ENCODE results near the gene PKMYT1. TPM values are rescaled to one million over a fixed set of nuclear protein-coding genes. Genes with fewer than 3 reads are reported as not detected.
A peak's percentile ranks its signal among the peaks of the same experiment; 100 is the strongest.

The PKMYT1 gene
- total RNA-seq, 1 donor from 2014 or later, result 4.6 TPM

GRCh38 chr16:3015865-3016521 lies 35.7 kb upstream of the PKMYT1 start:
- Mint-ChIP-seq H3K27me3 (ENCODE audit: insufficient read depth, low read depth) (peaks cover 34% of the 10 kb centered on the region), H3K4me1 (peaks cover 38% of the 10 kb centered on the region)
- H3K4me2 ChIP-seq, result no peak overlapping the region

GRCh38 chr16:3014971-3015370 lies 34.7 kb upstream of the PKMYT1 start:
- Mint-ChIP-seq H3K36me3 (peaks cover 2% of the 10 kb centered on the region), H3K27me3 (ENCODE audit: insufficient read depth, low read depth) (peaks cover 33% of the 10 kb centered on the region), H3K27ac (no peak overlapping the region), H3K4me1 (peaks cover 38% of the 10 kb centered on the region), H3K4me3 (no peak overlapping the region), H3K9me3 (no peaks in the 10 kb centered on the region)
- Histone ChIP-seq H3K4me3 (no peak overlapping the region), H3K36me3 (no peaks in the 10 kb centered on the region), H3F3A (ENCODE audit: low read depth) (peaks cover 44% of the 10 kb centered on the region), H3K9ac (no peak overlapping the region), H3K79me2 (ENCODE audit: low read depth) (peaks cover 22% of the 10 kb centered on the region), H2AFZ (replicated peaks) (no peak overlapping the region), H3K27me3 (peaks cover 53% of the 10 kb centered on the region), H3K4me1 (peaks cover 19% of the 10 kb centered on the region), H3K27ac (no peak overlapping the region), H4K20me1 (ENCODE audit: low read depth) (peaks cover 41% of the 10 kb centered on the region), H3K9me3 (ENCODE audit: low read depth) (no peaks in the 10 kb centered on the region), H3K4me2 (no peak overlapping the region)
- no peak for DNase-seq (ENCODE audit: low spot score)
- TF ChIP-seq CTCF (IDR thresholded peaks at IDR 0.05) (no peak), EZH2phosphoT487 (IDR thresholded peaks at IDR 0.05) (no peak), EZH2 (IDR thresholded peaks at IDR 0.05) (no peak)

More at GRCh38 chr16:3015865-3016521, 35.7 kb upstream of the PKMYT1 start:
- Histone ChIP-seq H3K4me3 (no peak overlapping the region), H3K27me3 (peaks cover 59% of the 10 kb centered on the region), H3K9me3 (ENCODE audit: low read depth) (no peaks in the 10 kb centered on the region), H3F3A (ENCODE audit: low read depth) (peaks cover 45% of the 10 kb centered on the region), H4K20me1 (ENCODE audit: low read depth) (peaks cover 48% of the 10 kb centered on the region), H2AFZ (replicated peaks) (no peak overlapping the region), H3K4me1 (peaks cover 16% of the 10 kb centered on the region), H3K9ac (no peak overlapping the region), H3K27ac (no peak overlapping the region), H3K36me3 (no peaks in the 10 kb centered on the region), H3K79me2 (ENCODE audit: low read depth) (peaks cover 22% of the 10 kb centered on the region)
- Mint-ChIP-seq H3K36me3 (peaks cover 2% of the 10 kb centered on the region), H3K27ac (no peak overlapping the region), H3K9me3 (no peaks in the 10 kb centered on the region), H3K4me3 (peak overlapping the region; percentile 75)
- no peak for TF ChIP-seq EZH2phosphoT487 (IDR thresholded peaks at IDR 0.05)
- TF ChIP-seq CTCF (IDR thresholded peaks at IDR 0.05), result no peak
- no peak for TF ChIP-seq EZH2 (IDR thresholded peaks at IDR 0.05)
- DNase-seq (ENCODE audit: low spot score), result no peak

- Histone ChIP-seq H3K27ac (no peak overlapping the region), H3K36me3 (no peaks in the 10 kb centered on the region), H3K4me1 (peaks cover 24% of the 10 kb centered on the region), H3K79me2 (ENCODE audit: low read depth) (peaks cover 22% of the 10 kb centered on the region), H3K4me3 (no peak overlapping the region), H4K20me1 (ENCODE audit: low read depth) (peaks cover 41% of the 10 kb centered on the region), H2AFZ (replicated peaks) (no peak overlapping the region), H3F3A (ENCODE audit: low read depth) (peaks cover 44% of the 10 kb centered on the region), H3K9ac (no peak overlapping the region), H3K4me2 (no peak overlapping the region), H3K27me3 (peaks cover 52% of the 10 kb centered on the region), H3K9me3 (ENCODE audit: low read depth) (no peaks in the 10 kb centered on the region)
- H3K4me3 Mint-ChIP-seq, result no peak overlapping the region
- peaks cover 27% of the 10 kb centered on the region for H3K27me3 Mint-ChIP-seq (ENCODE audit: insufficient read depth, low read depth)
- H3K36me3 Mint-ChIP-seq, result peaks cover 2% of the 10 kb centered on the region
- H3K4me1 Mint-ChIP-seq, result peaks cover 35% of the 10 kb centered on the region
- no peak for DNase-seq (ENCODE audit: low spot score)
- TF ChIP-seq EZH2 (IDR thresholded peaks at IDR 0.05) (no peak), CTCF (IDR thresholded peaks at IDR 0.05) (no peak), EZH2phosphoT487 (IDR thresholded peaks at IDR 0.05) (no peak)
- H3K27ac Mint-ChIP-seq, result no peak overlapping the region
- no peaks in the 10 kb centered on the region for H3K9me3 Mint-ChIP-seq
These were observed 33.9 kb upstream of the PKMYT1 start for GRCh38 chr16:3013998-3014690.

All from neural progenitor cell (in vitro differentiated cells).